CD4-positive, alpha-beta T cell treated with Interleukin-6 at 100 ng/mL for 8 hours (primary cell): ENCODE data around the gene PRR33.
"Not testable (repeated sequence)": the region's sequence is repeated elsewhere in the genome, so short reads cannot be mapped to it uniquely, and the experiment has no call there.

Experiments
- DNase-seq: peaks from one replicate; pipeline ENCODE4 v3.0.0-alpha.2; 2020; ENCODE audit warnings: mixed read lengths, low spot score

PRR33 gene

DNA sequence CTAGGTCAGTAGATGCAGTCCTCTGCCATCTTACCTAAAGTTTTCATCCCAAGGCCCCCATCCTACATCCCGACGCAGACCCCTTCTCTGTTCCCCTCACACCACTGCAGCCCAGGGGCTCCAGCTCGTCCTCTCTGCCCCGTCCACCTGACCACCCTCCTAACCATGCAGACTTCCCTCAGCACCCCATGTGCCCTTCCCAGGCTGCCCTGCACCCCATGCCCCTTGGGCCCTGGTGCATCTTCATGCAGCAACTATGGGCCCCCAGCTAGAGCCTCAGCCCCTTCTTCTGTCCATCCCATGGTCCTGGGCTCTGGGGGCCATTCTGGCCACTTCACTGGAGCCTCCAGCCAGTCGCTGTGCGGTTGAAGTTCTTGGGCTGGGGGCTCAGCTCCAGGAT, 2.9 kb downstream of the PRR33 start:
- no peak for DNase-seq

DNA sequence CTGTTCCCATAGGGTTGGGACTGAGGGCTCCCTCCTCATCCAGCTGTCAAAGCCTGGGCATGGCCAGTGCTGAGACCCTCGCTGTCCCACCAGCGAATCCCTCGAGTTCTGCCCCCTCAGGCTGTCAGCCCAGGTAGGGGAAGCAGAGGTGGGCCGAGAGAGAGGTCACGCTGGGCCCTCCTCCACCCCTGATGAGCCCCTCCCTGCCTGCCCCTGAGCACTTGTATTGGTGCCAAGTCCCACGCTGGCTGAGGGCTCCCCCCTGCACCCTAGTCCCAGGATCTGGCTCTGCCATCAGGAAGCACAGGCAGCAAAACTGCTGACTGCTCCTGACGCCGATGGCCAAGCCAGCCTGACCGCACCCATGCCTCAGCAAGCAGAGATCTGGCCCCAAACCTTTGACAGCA, 3.3 kb downstream of the PRR33 start:
- no peak for DNase-seq

DNA sequence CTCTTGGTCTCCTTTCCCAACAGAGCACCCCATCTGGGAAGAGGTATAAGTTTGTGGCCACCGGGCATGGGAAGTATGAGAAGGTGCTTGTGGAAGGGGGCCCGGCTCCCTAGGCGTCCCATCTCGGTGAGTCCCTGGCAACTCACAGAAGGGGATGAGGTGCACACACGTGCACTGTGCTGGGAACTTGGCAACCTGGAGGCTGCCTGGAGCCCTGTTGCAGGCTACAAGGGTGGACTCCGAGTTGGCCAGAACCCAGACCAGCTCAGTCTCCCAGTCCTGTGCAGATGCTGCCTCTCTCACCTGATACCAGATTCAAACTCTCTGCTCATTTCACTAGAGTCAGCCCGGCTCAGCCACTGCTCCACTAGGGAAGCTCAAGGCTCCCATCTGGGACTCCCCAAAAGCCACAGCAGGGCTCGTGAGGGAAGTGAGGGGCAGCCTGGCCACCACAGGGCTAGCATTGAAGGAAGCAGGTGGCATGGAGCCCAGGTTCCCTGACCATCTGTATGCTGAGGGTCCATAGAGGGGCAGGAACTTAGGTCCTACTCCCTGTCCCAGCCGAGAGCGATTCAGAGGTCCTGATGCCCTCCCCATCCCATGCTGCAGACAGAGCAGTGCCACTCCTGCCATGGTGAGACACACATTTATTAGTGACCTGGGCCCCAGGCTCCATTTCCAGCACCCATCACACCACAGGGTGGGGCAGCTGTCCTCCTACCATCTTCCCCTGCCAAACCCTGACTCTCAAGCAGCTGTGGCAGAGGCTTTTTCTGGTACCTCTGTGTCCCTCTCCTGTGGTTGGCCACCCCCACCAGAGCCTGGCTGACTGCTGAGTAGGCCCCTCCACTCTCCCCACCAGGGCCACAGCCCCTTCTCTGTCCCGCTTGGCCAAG, 4.0 kb downstream of the PRR33 start:
- no peak for DNase-seq

DNA sequence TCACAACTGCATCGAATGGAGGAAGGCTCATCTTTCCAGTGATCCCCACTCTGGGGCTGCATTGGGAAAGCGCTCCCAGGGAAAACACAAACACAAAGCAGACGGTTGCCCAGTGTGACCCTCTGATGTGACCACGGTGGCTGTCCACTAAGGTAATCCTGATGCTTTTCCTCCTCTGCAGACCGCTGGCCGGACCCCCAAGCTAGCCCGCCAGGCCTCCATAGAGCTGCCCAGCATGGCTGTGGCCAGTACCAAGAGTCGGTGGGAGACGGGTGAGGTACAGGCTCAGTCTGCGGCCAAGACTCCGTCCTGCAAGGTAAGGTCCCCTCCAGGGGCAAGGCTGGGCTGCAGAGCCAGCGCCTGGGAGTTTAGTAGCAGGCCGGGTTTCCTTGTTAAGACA, 5.1 kb downstream of the PRR33 start:
- DNase-seq, result not testable (repeated sequence)

DNA sequence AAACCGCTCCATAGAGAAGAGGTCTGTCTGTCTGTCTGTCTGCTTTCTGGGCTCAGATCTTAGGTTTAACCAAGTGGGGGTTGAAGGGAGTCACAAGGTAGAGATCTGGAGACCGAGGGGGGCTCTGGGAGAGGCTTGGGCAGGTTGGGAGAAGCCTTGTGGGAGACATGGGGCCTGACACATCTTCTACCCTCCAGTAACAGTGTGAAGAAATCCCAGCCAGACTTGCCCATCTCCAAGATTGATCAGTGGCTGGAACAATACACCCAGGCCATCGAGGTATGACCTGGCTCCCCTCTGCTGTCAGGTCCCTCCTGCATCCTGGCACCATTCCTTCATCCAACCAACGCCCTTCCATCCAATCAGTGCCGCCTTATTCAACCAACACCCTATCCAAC, 7.4 kb downstream of the PRR33 start:
- no peak for DNase-seq

DNA sequence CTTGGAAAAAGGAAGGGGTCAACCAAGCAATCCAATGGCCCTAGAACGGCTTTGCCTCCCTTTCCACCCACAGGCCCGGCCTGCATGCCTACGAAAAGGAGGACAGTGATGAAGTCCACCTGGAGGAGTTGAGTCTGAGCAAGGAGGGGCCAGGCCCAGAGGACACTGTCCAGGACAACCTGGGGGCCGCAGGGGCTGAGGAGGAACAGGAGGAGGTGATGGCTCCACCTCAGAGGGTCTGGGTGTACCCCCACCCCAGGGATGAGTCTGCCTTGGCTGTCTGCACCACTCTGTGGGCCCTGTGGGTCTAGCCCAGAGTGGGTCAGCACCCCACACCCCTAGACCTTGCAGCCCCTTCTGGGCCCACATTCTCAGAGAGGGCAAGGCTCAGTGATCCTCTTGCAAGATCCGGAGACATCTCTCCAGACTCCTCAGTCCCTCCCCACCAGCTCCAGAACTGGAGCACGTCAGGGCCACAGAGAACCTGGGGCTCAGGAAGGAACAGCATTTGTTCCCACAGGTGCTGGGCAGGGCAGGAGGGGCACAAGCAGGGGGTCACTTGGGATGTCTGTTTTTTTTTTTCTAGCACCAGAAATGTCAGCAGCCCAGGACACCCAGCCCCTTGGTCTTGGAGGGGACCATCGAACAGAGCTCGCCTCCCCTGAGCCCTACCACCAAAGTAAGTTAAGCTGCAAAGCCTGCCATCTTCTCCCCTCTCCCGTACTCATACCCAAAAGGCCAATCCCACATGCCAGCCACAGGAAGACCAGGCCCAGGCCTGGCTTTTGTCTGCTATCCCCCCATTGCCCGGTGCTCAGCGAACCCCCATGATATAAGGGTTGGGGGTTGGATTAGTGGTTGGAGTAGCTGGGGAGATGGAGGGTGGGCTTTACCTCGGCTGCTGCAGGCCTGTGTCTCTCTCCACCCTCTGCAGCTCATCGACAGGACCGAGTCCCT, 8.1 kb downstream of the PRR33 start:
- no peak for DNase-seq

DNA sequence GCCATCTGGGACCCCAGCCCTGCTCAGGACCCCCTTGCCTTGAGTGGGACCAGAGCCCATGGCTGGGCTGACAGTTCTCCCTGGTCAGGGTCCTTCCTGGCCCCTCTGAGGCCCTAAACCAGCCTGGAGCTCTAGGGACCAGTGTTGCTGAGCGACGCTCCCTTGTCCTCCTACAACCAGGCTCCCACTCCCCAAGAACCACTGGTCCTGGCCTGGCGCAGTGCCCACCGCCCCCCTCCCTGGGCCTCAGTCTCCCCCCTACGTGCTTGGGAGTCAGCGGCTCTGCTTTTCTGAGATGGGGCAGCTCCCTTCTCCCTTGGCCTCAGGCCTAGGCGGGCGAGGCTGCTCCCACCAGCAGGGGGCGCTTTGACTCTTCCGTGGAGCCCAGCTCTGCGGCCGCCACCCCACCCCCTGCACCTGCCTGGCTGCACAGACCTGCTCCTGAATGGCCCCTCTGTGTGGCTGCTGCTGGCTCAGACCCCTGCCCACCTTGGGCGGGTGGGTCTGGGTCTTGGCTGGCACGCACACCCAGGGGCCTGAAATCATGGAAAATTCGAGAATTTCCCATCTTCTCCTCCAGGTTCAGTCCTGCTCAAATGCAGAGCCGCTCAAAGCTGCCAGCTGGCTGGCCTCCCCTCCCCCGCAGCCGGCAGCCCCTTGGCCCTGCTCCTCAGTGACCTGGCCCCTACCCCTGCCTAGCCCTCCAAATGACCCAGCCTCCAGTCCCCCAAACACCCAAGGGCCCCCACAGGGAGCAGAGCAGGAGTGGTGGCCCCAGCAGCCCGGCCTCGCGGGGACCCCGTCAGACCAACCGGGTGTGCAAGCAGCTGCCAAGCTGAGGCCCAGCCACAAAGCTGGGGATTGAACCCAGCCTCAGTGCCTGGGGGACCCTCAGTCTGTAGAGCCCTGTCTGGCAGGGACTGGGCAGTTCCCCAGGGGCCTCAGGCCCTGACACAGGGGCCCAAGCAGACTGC, 9.1 kb downstream of the PRR33 start:
- DNase-seq, result peak; percentile 79

DNA sequence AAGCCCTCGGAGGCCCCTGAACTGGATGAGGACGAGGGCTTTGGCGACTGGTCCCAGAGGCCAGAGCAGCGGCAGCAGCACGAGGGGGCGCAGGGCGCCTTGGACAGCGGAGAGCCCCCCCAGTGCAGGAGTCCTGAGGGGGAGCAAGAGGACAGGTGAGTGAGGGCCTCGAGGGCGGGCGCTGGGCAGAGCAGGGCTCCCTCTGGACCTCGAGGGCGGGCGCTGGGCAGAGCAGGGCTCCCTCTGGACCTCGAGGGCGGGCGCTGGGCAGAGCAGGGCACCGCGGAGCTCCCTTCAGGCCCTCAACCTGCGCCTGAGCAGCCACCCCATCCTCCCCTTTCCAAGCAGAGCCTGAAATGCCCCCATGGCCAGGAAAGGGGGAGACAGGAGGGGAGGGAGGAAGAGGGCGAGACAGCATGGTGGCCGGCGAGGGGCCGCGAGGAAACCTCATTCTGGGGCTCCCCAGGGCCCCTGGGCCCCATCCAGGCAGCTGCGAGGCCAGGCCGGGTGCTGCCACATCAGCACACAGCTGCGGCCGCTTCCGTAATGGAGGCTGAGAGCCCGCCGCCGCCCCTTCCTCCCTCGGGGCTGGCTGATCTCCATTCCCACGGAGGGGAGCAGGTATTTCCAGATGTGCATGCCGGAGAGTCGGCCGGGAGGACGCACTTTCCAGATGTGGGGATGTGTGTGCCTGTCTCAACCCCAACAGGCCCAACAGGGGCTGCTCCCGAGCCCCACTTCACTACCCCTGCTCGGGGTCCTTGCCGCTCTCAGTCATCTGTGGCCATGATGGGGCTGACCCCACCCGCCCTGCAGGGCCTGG, 10.0 kb downstream of the PRR33 start:
- no peak for DNase-seq

DNA sequence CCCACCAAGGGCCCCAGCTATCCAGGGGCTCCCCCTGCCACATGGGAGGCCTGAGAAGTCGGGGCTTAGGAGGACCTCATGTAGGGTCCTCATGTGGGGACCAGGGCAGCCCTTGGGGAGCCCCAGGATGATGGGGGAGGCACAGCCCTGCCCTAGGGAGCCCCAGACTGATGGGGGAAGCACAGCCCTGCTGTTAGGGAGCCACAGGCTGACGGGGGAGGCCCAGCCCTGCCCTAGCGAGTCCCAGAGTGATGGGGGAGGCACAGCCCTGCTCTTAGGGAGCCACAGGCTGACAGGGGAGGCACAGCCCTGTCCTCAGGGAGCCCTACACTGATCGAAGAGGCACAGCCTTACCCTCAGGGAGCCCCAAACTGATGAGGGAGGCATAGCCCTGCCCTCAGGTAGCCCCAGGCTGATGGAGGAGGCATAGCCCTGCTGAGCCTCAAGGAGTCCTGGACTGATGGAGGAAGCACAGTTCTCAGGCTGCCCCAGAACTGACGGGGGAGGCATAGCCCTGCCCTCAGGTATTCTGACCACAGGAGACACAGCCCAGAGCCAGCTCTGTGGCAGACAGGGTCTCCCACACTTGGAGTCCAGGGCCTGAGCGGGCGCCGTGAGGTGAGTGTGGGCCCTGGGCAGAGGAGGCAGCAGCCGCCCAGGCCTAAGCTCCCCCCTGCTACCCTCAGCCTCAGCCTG, 10.8 kb downstream of the PRR33 start:
- no peak for DNase-seq

DNA sequence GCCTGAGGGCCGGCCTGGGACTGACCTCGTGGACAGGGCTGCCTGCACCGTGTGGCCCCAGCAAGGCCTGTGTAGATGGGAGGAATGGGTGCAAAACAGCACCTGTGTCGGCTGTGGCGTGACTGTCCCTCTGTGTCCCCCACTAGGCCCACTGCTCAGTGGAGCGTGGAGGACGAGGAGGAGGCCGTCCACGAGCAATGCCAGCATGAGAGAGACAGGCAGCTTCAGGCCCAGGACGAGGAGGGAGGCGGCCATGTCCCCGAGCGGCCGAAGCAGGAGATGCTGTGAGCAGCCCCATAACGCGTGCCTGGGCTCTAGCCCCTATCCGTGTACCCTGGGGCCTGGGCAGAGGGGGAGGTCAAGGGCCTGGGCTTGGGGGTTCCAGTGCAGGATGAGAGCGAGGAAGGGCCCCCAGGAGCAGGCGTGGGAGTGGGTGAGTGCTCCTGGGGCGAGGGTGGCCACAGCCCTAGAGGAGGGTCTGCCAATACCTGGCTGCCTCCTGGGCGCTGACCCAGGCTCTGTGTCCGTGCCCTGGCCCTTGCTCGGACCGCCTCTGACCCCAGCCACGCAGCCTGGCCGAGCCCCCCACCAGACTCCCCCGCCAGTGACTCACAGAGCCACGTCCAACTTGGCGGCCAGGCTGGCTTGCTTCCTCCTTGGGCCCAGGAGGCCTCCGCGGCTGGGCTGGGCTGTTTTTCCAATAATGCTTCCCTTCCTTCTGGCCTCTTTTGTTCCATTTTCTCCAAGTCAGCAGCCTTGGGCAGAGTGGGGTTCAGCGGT, 11.6 kb downstream of the PRR33 start:
- no peak for DNase-seq

DNA sequence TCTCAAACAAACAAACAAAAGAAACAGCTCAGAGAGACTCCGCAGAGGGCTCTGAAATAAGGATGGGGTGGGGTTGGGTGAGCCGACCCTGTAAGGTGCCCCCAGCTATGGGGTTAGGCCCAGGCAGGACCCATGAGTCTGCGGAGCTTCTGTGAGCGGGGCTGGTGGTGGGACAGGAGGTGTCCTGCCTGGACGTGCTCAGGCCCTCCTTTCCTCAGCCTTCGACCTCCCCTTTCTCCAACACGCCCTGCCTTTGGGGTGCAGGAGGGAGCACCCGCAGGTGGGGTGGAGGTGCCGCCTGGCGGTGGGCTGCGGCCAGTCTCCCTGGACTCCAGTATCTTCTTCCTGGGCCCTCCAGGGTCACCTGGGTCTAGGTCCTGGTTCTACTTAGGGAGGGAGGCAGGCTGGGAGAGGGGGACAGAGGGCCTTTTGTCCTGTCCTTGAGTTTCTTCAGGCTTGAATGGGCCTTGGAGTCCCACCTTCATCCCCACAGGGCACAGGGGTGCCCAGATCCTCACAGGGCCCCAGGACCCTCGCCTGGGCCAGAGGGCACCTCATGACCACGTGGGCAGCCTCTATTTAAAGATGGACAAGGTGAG, 12.3 kb downstream of the PRR33 start:
- DNase-seq, result no peak

DNA sequence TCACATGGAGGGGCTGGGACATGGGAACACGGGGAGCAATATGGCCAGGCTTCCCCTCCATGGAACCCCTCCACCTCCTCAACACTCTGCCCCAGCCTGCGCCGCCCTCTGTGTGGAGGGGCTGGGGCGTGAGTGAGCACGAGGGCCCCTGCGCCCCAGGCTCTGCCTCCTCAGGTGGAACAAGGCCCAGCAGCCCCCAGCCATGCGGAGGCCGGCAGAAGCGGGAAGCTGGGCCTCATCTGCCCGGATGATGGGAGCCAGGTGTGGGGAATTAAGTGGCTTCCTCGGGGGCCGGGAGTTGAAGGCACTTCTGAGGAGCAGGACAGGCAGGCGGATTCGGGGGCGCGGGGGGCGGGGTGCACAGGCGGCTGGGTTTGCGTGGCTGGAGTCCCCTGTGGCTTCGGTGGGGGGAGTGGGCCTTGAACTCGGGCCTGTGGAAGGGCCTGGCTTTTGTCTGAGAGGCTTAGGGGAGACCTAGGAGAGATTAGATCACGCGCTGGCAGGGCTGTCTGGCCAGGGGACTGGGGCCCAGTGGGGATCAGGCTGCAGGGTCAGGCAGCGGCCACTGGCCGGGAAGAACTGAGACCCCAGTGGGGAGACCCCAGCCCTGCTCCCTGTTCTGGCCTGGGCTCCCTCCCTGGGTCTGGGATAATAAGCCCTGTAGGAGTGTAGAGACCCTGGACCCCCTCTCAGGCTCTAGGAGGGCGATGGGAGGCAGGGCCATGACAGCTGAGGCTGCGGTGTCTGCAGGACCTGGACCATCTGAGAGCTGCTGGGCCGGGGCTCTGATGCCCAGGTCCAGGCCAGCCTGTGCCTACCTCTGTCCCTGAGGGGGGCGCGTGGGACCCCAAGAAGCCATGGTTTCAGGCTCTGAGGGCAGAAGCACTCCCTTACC, 13.3 kb downstream of the PRR33 start:
- no peak for DNase-seq

DNA sequence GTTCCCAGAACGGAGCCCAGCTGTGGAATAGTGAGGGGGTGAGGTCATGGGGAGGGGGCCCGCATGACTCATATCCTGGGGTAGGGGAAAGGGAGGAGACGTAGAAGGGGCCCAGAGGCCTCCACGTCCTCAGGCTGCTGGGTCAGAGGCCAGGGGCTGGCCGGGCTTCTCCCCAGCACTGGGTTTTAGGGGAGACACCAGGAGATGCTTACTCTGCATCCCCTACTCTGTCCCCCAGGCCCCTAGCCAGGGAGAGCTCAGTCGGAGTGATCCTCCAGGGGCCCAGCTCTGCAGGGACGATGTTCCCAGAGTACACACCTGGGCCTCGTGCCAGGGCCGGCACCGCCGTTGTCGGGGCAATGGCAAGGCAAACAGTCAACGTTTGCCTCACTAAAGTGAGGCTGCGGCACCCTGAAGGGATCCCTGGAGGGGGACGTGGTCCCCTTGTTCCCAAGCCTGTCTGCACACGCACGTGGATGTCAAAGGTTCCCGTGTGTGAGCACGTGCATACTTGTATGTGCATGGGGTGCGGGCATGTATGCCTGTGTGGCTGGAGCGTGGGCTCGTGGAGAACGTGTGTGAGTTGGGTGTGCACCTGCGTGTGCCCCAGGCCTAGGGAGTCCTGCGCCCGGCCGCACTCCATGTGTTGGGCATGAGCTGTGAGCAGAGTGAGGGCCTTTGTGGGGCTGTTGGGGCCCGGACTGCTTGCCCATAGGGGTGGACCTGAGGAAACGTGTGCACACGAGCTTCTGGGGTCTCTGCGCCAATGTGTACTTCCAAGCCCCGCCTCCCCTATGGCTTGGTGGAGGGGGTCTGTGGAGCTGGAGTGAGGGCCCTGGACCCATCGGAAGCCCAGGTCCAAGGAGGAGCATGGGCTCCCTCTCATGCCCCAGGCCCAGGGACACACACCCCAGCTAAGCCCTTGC, 14.2 kb downstream of the PRR33 start:
- DNase-seq, result no peak

DNA sequence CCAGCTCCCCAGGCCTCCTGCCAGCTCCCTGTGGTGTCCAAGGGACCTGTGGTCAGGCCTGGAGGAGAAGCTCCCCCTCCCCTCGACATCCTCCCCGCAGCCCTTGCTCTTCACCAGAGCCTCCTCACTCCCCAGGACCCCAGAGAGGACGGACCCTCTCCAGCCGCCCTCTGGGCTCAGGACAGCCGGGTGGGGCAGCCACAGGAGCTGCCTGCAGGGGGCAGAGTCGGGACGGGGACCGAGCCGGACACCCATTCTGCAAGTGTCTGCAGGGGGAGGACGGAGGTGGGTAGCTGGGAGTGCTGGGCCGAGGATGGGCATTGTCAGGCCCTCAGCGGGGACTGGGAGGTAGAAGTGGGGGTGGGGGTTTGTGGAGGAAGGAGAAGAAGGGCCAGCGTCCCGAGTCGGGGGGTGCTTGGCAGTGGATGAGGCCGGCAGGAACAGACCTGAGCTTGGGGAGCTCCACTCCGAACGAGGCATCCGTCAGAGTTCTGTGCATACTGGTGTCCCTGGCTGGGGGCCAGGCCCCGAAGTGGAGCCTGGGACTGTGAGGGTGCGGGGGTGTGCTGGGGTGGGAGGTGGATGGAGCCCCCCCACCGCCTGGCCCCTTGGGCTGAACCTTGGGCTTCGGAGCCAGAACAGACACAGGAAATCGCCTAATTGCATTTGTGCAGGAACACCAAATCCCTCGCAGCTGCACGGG, 15.2 kb downstream of the PRR33 start:
- DNase-seq, result no peak

DNA sequence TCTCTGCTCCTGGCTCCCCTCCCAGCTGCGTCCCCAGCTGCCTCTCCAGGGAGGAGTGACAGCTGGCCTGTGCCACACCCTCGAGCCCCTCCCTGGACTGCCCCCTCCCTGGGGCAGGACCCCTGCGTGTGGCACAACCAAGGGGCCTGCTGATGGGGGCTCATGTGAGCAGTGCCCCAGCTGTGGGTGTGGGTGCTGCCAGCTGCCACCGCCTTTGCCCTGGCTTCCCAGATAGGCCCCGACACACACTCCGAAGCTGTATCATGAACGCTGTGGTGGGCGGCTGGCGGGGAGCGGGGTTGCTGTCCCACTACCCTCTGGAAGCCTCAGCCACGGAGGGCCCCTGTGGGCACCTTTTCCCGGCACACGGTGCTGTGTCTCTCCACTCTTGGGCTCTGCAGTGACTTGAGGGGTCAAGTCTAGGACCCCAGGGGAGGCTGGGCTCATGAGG, 15.8 kb downstream of the PRR33 start:
- DNase-seq, result not testable (repeated sequence)
